HepG2 (cell line): ENCODE data around the gene PSMB10. TPM values are rescaled to one million over a fixed set of nuclear protein-coding genes. Genes with fewer than 3 reads are reported as not detected.

Experiments used
- ATM ChIP-seq: fragments of 450-650 bp; IDR thresholded peaks from 2 replicates; pipeline ENCODE4 v1.7.1; 2017; ENCODE audit warnings: mild to moderate bottlenecking, borderline replicate concordance
- ELK4 ChIP-seq: sonication (generic); formaldehyde crosslinking; IDR thresholded peaks from 2 replicates; pipeline ENCODE4 v1.9.0; 2021; ENCODE audit warnings: missing genetic modification reagents, borderline replicate concordance
- ERF ChIP-seq: IDR thresholded peaks from 2 replicates; pipeline ENCODE4 v1.6.1; 2018; ENCODE audit warnings: missing biosample characterization, missing genetic modification reagents
- HES4 ChIP-seq: sonication (generic); formaldehyde crosslinking; IDR thresholded peaks from 2 replicates; pipeline ENCODE4 v1.9.0; 2021; ENCODE audit warnings: mild to moderate bottlenecking, missing genetic modification reagents, borderline replicate concordance
- LBX2 ChIP-seq: sonication (generic); formaldehyde crosslinking; IDR thresholded peaks from 2 replicates; pipeline ENCODE4 v1.5.0; 2020; ENCODE audit warnings: missing genetic modification reagents, mild to moderate bottlenecking, borderline replicate concordance
- MED1 ChIP-seq: sonication (generic); formaldehyde crosslinking; IDR thresholded peaks from 2 replicates; pipeline ENCODE4 v1.4.0; 2020; ENCODE audit warnings: missing genetic modification reagents
- MED8 ChIP-seq: sonication (generic); formaldehyde crosslinking; IDR thresholded peaks from 2 replicates; pipeline ENCODE4 v1.8.1; 2023; ENCODE audit warnings: mild to moderate bottlenecking, missing genetic modification reagents; ENCODE audit not compliant: insufficient replicate concordance
- PHF21A ChIP-seq: sonication (generic); formaldehyde crosslinking; IDR thresholded peaks from 2 replicates; pipeline ENCODE4 v1.5.0; 2020; ENCODE audit warnings: mild to moderate bottlenecking, missing genetic modification reagents
- PRDM15 ChIP-seq: sonication (generic); formaldehyde crosslinking; IDR thresholded peaks from 2 replicates; pipeline ENCODE4 v1.4.0; 2020; ENCODE audit warnings: missing genetic modification reagents
- REL ChIP-seq: sonication (generic); formaldehyde crosslinking; conservative IDR thresholded peaks from 2 replicates; pipeline ENCODE4 v1.8.0; 2022; ENCODE audit warnings: mild to moderate bottlenecking, missing genetic modification reagents, moderate library complexity
- REXO4 ChIP-seq: sonication (generic); formaldehyde crosslinking; IDR thresholded peaks from 2 replicates; pipeline ENCODE4 v1.8.0; 2022; ENCODE audit warnings: missing genetic modification reagents, mild to moderate bottlenecking, borderline replicate concordance
- SALL2 ChIP-seq: sonication (generic); formaldehyde crosslinking; IDR thresholded peaks from 2 replicates; pipeline ENCODE4 v1.8.1; 2023; ENCODE audit warnings: mild to moderate bottlenecking, missing genetic modification reagents, inconsistent platforms
- ZBTB2 ChIP-seq: sonication (generic); formaldehyde crosslinking; IDR thresholded peaks from 2 replicates; pipeline ENCODE4 v1.8.0; 2022; ENCODE audit warnings: low read depth, missing genetic modification reagents
- ZNF503 ChIP-seq: sonication (generic); formaldehyde crosslinking; IDR thresholded peaks from 2 replicates; pipeline ENCODE4 v1.4.0; 2020; ENCODE audit warnings: missing genetic modification reagents
- ZNF605 ChIP-seq: sonication (generic); formaldehyde crosslinking; IDR thresholded peaks from 2 replicates; pipeline ENCODE4 v1.8.0; 2022; ENCODE audit warnings: mild to moderate bottlenecking, missing genetic modification reagents
- ZNF703 ChIP-seq: sonication (generic); formaldehyde crosslinking; IDR thresholded peaks from 2 replicates; pipeline ENCODE4 v1.5.1; 2020; ENCODE audit warnings: missing genetic modification reagents, mild to moderate bottlenecking, moderate library complexity, borderline replicate concordance
- ZNF781 ChIP-seq: sonication (generic); formaldehyde crosslinking; IDR thresholded peaks from 2 replicates; pipeline ENCODE4 v1.5.1; 2020; ENCODE audit warnings: borderline replicate concordance, mild to moderate bottlenecking, missing genetic modification reagents; ENCODE audit errors: not compliant biosample characterization
- ZNF782 ChIP-seq: sonication (generic); formaldehyde crosslinking; IDR thresholded peaks from 2 replicates; pipeline ENCODE4 v1.4.0; 2020; ENCODE audit warnings: missing genetic modification reagents, mild to moderate bottlenecking, borderline replicate concordance
- polyA plus RNA-seq, 8 experiments: library from polyadenylated mRNA; depleted of rRNA in 3 of 8; stranded (reverse) in 7 of 8; unstranded in 1 of 8; fragments of >200 nt; fragmentation: Illumina TruSeq in 4 of 8; extraction: Trizol in 4 of 8; gene quantifications; 2 replicates each; pipeline versions ENCODE4 v1.2.1 to v1.2.3, GENCODE V29; 2011 to 2016; ENCODE audit warnings: low read depth in 4 of 8, missing spikeins in 1 of 8, mixed read lengths in 1 of 8; ENCODE audit not compliant: insufficient read depth in 1 of 8
- total RNA-seq, 5 experiments: library from RNA; depleted of rRNA; stranded (reverse); fragments of >200 nt; fragmentation: Illumina TruSeq; extraction: Trizol; gene quantifications; 2 replicates each; pipeline ENCODE4 v1.2.3, GENCODE V29; 2016; ENCODE audit warnings: low read depth in 1 of 5

The PSMB10 gene
- total and polyA plus RNA-seq, 2 of the 13 experiments (the other 11 are each of a cell fraction or from before 2014, with no cell fraction given): 12.7 to 65.9 TPM

- TF ChIP-seq ELK4 (CRISPR knock-in tag) (no peak), PRDM15 (CRISPR knock-in tag) (0 out of 2 replicates have a peak, but pooled peaks have one; percentile 50), ATM (no peak), MED1 (no peak), MED8 (no peak), REXO4 (CRISPR knock-in tag) (no peak), ZNF605 (CRISPR knock-in tag) (no peak; the same call in 1 of the 2 replicates), ZNF703 (CRISPR knock-in tag) (no peak), ZNF503 (0 out of 2 replicates have a peak, but pooled peaks have one; percentile 8), REL (CRISPR knock-in tag) (0 out of 2 replicates have a peak, but pooled peaks have one; percentile 2), ERF (CRISPR knock-in tag) (no peak), ZBTB2 (no peak), PHF21A (CRISPR knock-in tag) (0 out of 2 replicates have a peak, but pooled peaks have one; percentile 0), ZNF781 (no peak), SALL2 (CRISPR knock-in tag) (no peak; the same call in 1 of the 2 replicates), LBX2 (CRISPR knock-in tag) (no peak), HES4 (CRISPR knock-in tag) (peak; percentile 16; the same call in 1 of the 2 replicates), ZNF782 (peak; percentile 78)
These were observed at the start of gene PSMB10 (continued) for GRCh38 chr16:67936124-67936879.
